HG03159 (cell line): ENCODE measurements around the gene CREBRF.
"Not testable (repeated sequence)": the region's sequence is repeated elsewhere in the genome, so short reads cannot be mapped to it uniquely, and the experiment has no call there.

Source experiments
- ATAC-seq: cut with Tn5 transposase; IDR thresholded peaks from one replicate; pipeline ENCODE4 v1.9.1; 2021; ENCODE audit warnings: mild to moderate bottlenecking, moderate library complexity; ENCODE audit not compliant: unreplicated experiment

CREBRF gene

DNA sequence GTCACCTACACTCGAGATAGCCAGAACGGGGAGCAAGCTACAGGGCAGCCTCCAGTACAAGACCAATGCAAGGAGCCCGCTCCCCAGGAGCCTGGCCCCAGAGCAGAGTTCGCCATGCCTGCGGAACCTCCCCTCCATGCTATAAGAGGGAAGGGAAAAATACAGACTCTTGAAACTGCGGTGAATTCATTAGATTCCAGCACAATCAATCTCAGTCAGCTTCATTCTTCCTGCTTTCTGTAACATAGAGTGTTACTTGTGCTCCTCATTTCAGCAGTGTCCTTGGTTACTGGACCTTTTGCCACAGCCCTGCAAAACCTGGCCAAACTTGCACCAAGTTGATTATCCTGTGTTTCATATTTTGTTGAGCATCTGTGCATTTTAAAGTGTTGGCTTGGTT is 22.2 kb upstream of the CREBRF start:
- no peak for ATAC-seq

DNA sequence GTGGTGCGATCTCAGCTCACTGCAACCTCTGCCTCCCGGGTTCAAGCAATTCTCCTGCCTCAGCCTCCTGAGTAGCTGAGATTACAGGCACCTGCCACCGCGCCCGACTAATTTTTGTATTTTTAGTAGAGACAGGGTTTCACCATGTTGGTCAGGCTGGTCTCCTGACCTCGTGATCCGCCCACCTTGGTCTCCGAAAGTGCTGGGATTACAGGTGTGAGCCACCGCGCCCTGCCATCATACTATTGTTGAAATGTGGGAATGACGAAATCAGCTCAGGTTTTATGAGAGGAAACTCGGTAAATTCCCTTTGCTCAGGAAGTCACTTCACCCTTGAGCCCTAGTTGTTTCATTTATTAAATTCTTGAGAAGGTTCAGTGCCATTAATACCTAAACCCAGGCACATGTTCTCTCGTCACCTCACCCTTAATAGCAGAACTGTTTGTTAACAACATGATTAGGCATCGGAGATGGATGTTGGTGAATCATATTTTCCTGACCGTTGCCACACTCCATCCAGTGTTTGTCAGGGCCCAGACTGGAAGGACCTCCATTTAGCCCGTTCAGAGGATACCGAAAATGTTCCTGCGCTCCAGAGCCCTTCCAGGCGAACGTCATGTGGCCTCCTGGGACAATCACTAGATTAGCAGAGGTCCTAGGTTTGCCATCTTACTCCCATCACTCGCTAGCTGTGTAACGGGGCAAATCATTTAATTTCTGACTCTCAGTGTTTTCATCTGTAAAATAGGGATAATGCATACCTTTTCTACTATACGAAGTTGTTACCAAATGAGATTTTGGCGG is 20.0 kb upstream of the CREBRF start:
- ATAC-seq = peak; percentile 47

DNA sequence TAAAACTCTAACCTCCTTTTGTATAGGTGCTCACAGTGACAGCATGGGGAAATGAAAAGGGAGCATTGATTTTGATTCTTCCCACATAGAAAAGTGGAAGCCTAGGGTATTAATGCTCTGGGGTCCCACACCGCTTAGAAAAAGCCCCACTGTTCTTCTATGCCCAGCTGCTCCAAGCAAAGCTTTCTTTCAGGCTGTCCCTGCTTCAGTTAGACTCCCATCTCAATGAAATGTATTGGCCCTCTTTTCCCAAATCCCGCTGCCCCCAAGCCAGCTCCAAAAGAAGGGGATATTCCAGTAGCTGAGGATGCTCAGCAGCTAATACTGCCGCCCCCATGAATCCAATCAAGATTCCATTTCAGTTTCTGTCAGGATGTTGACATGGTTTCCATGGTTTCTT is 17.0 kb upstream of the CREBRF start:
- ATAC-seq = no peak

DNA sequence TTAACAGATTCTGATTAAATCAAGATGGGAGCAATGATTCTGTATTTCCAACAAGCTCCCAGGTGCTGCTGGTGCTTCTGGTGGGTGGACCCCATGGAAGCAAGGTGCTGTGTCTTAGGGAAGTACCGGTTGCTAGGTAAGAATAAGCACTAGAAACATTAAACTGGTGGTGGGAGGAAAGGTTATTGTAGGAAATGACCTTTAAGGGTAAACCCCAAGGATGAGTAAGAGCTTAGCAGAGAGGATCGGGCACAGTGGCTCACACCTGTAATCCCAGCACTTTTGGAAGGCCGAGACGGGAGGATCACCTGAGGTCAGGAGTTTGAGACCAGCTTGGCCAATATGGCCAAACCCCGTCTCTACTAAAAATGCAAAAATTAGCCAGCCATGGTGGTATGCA is 16.2 kb upstream of the CREBRF start:
- ATAC-seq = no peak

DNA sequence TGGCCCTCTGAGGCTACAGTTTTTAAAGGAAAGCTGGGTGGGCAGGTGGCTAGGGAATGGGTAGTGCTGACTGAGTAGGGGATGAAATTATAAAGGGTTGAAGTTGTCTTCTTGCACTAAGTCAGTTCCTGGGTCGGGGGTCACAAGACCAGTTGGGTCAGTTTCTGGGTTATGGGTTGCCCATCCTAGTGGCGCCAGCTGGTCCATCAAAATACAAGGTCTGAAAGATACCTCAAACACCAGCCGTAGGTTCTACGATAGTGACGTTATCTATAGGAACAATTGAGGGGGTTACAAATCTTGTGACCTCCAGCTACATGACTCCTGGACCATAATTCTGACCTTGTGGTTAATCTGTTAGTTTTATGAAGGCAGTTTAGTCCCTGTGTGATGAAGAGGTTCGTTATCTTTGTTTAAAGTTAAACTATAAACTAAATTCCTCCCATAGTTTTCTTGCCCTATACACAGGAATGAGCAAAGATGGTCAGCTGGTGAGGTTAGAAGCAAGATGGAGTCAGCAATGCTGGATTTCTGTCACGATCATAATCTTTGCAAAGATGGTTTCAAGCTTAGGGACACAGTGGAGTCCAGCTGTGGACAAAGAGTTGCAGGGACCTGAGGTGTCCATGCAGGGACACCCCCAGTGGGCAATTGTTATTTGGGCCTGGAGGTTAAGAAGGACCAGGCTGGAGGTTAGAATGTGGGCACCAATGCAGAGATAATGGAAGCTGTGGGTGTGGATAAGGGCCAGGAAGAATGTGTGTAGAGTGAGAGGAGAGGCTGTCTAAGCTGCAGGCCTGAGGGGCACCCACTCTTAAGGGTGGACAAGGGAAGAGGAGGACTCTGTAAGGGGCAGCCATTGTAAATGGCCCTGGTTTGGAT is 14.0 kb upstream of the CREBRF start:
- no peak for ATAC-seq

DNA sequence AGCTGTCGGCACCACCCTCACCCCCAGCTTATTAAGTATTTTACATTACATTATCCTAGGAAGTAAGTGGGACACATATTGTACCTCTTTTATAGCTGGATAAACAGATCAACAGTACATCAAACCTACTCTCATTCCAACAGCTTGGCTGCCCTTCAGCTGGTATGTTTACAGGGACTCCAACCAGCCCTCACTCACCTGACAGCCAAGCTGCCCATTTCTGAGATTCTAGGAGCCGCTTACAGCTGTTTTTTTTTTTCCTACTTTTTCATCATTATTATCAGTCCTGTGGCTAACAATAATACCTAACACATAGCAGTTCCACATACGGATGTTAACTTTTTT is 13.4 kb upstream of the CREBRF start:
- ATAC-seq = no peak

DNA sequence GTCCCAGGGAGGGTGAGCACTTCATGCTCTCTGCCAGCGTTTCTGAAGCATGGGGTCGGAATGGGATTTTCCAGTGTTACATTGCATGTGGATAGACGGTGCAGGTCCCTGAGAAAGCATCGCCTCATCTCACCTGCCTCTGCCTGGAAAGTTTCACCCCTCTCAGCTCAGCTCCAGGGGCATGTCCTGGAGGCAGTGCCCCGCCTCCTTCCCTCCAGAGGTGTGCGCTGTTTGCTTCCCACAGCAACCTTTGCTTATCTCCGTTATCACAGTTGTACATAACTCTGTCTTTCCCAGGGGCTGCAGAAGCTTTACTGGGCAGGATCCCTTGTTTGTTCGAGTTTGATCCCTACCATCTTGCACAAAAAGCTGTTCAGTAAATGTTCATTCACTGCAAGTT is 10.7 kb upstream of the CREBRF start:
- no peak for ATAC-seq

DNA sequence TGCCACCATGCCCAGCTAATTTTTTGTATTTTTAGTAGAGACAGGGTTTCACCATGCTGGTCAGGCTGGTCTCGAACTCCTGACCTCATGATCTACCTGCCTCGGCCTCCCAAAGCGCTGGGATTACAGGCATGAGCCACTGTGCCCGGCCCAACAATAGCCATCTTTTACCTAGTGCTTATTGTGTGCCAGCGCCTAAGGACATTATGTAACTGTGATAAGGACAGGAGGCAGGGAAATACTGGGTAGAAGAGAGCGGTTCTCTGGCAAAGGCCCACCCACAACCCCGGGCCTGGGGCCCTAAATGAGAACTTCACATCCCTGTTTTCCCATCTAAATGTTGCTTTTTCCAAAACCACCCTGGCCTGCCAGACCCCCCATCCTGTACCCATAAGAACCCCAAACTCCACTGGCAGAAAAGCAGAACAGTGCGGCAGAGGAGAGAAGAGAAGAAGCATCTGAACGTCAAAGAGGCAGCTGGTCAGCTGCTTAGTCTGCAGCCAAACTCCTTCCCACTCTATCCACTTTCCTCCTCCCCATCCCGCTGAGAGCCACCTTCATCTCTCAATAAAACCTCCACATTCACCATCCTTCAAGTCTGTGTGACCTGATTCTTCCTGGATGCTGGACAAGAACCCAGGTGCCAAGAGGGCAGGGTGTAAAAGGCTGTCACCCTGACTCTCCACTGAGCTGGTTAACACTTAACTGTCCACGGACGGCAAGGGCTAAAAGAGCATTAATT is 8.9 kb upstream of the CREBRF start:
- ATAC-seq = not testable (repeated sequence)

DNA sequence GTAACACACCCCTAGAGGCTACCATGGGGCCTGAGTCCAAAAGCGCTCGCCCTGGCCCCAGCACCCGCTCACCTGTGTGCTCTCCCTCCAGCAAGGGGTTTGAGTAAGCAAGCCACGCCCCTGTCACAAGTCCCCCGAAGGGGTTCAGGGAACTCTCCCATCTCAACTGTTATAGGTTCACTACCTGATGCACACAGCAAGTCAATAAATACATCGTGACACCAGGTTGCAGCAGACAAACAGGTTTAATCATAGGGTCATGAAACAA is 8.4 kb upstream of the CREBRF start:
- ATAC-seq = no peak

DNA sequence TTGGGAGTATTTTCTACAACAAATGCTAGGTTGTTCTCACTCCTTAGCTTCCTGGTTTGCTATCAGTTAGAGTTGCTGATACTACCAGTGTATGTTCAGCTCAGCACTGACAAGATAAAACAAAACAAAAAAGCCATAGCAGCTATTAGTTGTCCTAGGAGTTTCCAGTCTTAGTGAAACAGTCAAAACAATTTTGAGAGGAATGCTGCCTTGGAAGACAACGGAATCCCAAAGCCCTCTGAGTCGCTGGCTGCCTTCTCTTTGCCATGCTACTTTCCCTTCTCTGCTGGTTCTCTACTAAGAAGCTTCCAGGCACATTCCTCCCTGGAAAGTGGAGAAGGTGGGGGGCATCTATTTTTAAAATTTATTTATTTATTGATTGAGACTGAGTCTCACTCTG is 5.4 kb upstream of the CREBRF start:
- no peak for ATAC-seq

DNA sequence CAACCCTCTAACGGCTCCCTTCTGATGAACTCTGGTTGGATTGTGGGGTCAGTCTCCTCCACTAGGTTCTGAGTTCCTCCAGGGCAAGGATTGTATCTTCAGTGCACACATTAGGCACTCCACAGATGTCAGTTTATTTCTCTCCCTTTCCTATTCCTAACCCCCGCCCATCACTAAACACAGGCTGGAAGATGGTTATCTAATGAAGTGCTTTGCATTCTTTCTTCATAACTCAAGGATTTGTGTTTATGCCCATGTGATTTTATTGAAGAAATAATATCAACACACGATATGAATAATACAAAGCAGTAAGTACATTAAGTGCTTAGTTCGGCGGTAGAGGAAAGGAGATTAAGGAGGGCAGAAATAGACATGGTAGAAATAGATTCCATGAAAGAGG is 4.4 kb upstream of the CREBRF start:
- no peak for ATAC-seq

DNA sequence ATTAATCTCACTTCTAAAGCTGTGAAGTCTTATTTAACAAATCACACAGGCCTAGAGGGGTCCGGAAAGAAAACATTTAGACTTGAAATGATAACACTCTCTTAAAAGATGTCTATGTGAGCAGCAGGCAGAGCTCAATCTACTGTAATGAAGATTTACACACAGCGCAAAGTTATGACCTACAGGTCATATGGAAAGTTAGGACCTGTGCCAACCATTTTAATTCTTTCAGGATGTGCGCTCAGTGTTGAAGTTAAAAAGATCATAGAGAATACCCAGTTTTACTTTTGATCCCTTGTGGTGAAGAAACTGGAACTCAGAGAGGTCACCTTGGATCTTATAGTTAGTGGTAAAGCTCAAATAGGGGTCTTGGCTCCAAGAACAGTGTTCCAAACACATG is 3.1 kb upstream of the CREBRF start:
- ATAC-seq = no peak

DNA sequence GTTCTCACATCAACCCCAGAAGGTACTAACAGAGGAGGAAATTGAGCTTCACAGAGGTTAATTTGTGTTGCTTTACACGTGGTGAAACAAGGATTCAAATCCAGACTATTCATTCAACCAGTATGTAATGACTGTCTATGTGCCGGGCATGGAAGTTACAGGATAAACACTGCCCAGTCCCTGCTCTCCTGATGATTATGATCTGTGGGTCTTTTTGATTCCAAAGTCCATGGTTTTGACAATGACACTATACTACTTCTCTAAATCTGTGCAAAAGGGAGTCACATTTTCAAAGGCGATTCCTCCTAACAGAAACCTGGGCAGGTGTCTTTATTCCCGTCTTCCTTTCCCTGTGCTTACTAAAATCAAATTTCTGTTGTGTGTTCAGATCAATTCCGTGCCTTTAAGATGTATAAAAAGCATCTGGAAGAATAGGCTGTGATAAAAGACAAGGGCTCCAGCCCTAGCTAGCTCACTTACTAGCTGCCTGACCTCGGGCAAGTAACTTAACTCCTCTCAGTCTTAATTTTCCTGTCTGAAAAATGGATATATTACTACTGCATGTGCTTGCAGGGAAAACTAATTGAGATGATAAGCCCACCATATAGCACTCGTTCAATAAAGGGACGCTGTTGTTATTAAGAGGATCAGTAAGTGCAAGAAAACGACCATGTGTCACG is 970 bp upstream of the CREBRF start:
- ATAC-seq = no peak

DNA sequence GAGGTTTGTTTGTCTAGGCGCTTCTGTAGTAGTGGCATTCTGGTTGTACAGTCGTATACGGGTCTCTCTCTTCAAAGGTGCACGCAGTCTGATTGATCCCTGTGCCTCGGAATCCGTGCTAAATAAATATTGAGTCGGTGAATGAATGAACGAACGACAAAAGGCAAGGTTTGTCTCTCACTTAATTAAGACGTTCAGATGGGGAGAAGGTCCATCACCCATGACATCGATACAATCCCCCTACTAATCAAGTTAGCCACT is 500 bp upstream of the CREBRF start:
- ATAC-seq = peak; percentile 0

DNA sequence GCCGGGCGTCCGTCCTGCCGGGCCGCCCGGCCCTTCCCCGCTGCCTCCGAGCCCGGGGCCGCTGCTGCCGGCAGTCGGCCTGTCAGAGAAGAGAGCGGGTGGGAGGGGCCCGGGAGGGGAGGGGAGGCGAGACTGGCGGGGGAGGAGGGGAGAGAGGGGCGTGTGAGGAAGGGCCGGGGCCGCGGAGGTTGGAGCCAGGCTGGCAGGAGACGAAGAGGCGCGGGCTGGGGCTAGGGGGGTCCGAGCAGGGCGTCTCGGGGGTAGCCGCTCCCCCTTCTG is 570 bp downstream of the CREBRF start:
- peak; percentile 26 for ATAC-seq

DNA sequence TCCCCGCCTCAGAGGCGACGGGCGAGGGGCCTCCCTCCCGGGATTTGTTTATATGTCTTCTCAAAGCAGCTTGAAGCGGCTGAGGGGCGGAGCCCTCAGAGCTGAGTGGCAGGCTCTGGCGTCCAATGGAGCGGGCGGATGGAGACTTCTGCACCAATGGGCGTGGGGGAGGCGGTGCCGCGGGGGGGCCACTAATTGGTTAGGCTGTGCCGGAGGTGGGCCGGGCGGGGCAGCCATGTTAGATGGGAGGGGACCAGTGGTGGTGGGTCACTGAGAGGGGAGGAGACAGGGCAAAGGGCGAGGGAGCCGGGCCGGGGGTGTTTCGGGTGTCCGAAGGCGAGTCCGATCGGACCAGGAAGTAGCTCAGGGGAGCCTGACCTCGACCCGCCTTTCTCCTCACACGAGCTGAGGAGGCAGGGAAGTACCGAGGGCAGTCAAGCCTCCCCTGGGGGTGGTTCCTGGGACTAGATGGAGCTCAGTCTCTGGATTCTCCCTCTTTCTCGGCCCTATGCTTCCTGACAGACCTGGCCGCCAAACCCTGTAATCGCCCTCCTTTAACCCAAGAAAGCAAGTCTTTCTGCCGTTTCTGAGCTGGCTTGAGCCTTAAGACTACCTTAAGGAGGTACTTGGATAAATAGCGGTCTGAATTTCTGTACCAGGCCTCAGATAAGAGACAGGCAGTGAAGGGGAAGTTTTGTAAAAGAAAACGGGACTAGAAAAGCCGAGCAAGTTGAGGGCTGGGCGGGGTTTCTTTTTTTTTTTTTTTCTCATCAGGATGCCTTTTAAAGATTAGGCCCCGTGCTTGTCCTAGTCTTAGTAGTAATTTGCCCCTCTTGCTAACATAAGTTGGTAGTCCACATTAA is 1.1 kb downstream of the CREBRF start:
- peak; percentile 78 for ATAC-seq

DNA sequence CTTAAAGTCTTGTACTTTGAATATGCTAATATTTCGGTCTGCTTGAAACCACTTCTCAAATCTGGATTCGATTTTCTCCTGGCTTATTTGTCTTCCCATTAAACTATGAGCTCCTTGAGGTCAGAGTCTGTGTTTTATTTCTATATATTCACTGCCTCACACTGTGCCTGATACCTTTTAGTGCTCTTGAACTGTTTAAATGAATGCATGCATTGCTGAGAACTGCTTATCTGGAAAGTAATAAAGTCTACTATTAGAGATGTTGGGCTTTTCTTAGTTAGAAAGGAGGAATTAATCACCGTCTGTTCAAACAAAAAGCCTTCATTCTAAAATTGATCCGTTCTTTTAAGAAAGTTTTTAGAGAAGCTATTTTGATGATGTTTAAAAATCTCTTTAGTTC is 6.0 kb downstream of the CREBRF start:
- ATAC-seq = no peak

DNA sequence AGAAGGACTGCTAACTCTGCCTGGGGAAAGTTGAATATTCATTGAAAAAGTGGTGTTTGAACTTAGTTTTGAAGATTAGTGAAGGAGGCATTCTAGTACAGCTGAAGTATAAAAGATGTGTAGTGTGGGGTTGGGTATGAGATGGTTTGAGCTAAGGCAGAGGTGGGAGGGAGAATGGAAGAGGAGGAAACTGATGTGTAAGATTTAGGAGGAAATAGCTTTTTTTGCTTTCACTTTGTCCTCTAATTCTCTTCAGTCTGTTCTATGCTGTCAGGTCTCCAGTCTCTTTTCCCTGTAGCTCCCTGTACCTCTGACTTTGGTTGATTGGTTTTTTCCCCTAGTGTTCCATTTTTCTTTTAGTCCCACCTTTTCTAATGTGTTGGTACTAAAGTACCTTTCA is 9.0 kb downstream of the CREBRF start:
- ATAC-seq = peak; percentile 49

DNA sequence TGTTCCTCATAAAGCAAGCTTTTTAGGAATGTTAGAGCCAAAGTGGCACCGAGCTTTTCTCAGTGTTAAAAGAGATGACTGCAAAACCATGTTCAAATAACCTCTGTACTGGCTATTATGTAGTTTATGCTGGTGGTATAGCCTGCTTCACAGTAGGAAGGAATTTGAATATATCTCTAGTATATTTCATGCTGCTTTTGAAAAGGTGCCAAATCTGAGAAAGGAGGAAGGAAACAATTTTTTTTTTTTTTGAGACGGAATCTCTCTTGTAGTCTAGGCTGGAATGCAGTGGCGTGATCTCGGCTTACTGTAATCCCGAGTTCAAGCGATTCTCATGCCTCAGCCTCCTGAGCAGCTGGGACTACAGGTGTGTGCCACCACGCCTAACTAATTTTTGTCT is 13.5 kb downstream of the CREBRF start:
- ATAC-seq = no peak

DNA sequence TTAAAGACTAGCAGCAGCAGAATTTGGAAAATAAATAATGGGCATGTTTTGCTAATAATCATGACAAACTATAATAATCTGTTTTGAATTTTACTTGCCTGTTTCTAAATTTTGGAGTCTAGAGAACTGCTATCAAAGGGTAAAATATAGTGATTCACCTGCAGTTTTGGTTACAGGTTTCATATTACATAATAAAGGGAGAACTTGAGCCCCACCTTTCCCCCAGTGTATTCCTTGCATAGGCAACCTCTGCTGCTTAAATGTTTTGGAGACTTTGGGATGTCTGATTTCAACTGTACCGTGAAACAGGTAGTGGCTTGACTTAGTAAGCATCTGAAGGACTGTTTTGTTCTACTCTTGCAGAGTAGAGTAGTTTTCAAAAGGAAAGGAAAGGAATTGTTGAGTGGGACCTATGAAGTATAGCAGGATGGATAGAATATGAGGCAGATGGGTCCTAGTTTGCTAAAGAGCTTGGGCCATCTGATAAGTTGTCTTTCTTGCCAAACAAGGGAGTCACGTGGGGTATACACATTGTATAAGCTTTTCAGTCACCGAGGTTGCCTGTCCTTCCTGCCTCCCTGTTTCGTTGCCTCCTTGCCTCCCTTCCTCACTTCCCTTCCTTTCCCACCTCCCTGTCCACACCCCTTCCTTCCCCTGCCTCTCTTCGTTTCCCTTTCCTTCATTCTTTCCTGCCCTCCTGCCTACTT is 19.1 kb downstream of the CREBRF start:
- no peak for ATAC-seq
